ENCODE data around the gene SGO2.
"Not testable (repeated sequence)": the region's sequence is repeated elsewhere in the genome, so short reads cannot be mapped to it uniquely, and the experiment has no call there.

Gene SGO2

GRCh38 chr2:200624026-200624425 is 98.0 kb downstream of the SGO2 start:
- DNase-seq = no peak

- no peak for DNase-seq
Observed at GRCh38 chr2:200624658-200625057, 98.7 kb downstream of the SGO2 start.

- DNase-seq = no peak
Observed at GRCh38 chr2:200625282-200625681, 99.3 kb downstream of the SGO2 start.

- DNase-seq = no peak
Observed at GRCh38 chr2:200625958-200626363, 100.0 kb downstream of the SGO2 start.

- no peak for DNase-seq
Observed at GRCh38 chr2:200627110-200627770, 101.2 kb downstream of the SGO2 start.

GRCh38 chr2:200628461-200628860 is 102.5 kb downstream of the SGO2 start:
- not testable (repeated sequence) for DNase-seq

- no peak for DNase-seq
Observed at GRCh38 chr2:200631287-200631686, 105.3 kb downstream of the SGO2 start.
